ENCODE data around the gene ACTR3C. TPM values are rescaled to one million over a fixed set of nuclear protein-coding genes. Genes with fewer than 3 reads are reported as not detected.
"Not testable (repeated sequence)": the region's sequence is repeated elsewhere in the genome, so short reads cannot be mapped to it uniquely, and the experiment has no call there.

Gene ACTR3C
- total RNA-seq, 2 experiments from 2014 or later: not detected

DNA sequence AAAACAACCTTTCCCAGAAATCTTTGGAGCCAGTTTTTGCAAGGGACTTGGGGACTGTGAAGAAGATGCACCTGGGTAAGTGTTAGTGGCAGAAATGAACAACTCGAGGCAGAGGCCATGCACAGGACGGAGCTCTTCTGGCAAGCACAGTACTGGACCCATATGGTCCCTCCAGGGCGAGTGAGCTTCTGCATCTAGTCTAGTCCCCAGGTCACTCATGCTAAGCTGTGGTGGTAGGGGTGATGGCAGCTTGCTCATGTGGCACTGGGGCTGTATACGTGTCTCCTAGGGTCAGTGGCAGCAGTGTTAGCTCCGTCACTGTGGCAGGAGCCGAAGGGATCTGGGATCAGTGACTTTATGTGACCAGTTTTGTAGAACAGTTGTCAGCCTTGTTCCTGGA lies 9.5 kb downstream of the ACTR3C start:
- Histone ChIP-seq H2AFZ (ENCODE audit: low read length) (no peak overlapping the region), H3K36me3 (ENCODE audit: insufficient read depth, low read length) (no peaks in the 10 kb centered on the region), H3K4me3 (ENCODE audit: low read depth, low read length, poor library complexity, severe bottlenecking) (no peak overlapping the region), H3K27ac (ENCODE audit: low read depth, low read length, poor library complexity, severe bottlenecking) (no peak overlapping the region), H3K79me2 (ENCODE audit: insufficient read depth, low read depth, low read length) (no peaks in the 10 kb centered on the region), H3K4me1 (ENCODE audit: insufficient read depth, low read length, poor library complexity, severe bottlenecking) (no peaks in the 10 kb centered on the region), H3K9me2 (ENCODE audit: insufficient read depth, low read length) (no peaks in the 10 kb centered on the region), H4K20me1 (ENCODE audit: insufficient read depth, low read length) (no peaks in the 10 kb centered on the region), H3K4me2 (ENCODE audit: low read length) (no peak overlapping the region), H3K9me3 (ENCODE audit: low read length) (no peaks in the 10 kb centered on the region)
- intact Hi-C loops (cut with micrococcal nuclease; ENCODE audit: unreplicated experiment): no loop called here
- TF ChIP-seq, protein P1, sequence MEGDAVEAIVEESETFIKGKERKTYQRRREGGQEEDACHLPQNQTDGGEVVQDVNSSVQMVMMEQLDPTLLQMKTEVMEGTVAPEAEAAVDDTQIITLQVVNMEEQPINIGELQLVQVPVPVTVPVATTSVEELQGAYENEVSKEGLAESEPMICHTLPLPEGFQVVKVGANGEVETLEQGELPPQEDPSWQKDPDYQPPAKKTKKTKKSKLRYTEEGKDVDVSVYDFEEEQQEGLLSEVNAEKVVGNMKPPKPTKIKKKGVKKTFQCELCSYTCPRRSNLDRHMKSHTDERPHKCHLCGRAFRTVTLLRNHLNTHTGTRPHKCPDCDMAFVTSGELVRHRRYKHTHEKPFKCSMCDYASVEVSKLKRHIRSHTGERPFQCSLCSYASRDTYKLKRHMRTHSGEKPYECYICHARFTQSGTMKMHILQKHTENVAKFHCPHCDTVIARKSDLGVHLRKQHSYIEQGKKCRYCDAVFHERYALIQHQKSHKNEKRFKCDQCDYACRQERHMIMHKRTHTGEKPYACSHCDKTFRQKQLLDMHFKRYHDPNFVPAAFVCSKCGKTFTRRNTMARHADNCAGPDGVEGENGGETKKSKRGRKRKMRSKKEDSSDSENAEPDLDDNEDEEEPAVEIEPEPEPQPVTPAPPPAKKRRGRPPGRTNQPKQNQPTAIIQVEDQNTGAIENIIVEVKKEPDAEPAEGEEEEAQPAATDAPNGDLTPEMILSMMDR (conservative IDR thresholded peaks at IDR 0.05; ENCODE audit: low read length): no peak
- TF ChIP-seq EZH2phosphoT487 (IDR thresholded peaks at IDR 0.05; ENCODE audit: borderline replicate concordance, low read depth, low read length): no peak
- POLR2A ChIA-PET: no interaction called here
- DNase-seq (ENCODE audit: low spot score): no peak
- no TSS peak for BruUV-seq (replicated peaks)
- CTCF ChIA-PET (ENCODE audit: unreplicated experiment): no interaction called here

DNA sequence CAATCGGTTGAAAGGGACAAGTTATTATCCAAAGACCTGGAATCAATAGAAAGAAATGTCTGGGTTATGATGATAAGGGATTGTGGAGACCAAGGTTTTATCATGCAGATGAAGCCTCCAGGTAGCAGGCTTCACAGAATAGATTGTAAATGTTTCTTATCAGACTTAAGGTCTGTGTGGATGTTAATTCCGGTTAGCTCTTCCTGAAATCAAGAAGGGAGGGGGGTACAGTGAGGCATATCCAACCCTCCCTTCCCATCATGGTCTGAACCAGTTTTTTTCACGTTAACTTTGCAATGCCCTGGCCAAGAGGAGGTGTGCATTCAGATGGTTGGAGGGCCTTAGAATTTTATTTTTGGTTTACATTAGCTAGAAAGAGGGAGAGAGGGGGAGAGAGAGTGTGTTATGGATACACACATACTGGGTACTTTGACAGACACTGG lies 10.0 kb downstream of the ACTR3C start:
- no TSS peak for BruUV-seq (replicated peaks)
- intact Hi-C loops (cut with micrococcal nuclease; ENCODE audit: unreplicated experiment): no loop called here
- POLR2A ChIA-PET: no interaction called here

DNA sequence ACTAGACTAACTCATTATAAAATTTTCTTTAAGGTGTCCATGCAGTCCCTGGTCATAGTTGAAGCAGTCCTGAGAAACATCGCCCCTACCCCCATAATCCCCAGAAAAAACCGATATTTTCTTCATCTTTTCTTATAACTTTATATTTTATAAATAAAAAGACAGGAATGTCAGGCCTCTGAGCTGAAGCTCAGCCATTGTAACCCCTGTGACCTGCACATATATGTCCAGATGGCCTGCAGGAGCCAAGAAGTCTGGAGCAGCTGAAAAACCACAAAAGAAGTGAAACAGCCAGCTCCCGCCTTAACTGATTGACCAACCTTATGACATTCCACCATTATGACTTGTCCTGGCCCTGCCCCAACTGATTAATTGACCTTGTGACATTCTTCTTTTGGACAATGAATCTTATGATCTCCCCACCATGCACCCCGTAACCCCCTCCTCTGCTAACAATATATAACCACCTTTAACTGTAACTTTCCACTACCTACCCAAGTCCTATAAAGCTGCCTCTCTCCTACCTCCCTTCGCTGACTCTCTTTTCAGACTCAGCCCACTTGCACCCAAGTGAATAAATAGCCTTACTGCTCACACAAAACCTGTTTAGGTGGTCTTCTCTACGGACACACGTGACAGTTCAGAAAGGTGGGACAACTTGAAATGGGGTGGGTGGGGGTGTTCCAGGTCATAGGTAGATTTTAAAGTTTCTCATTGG lies 10.5 kb downstream of the ACTR3C start:
- H3K36me3 ChIP-seq (ENCODE audit: insufficient read depth, low read length); H3K4me1 ChIP-seq (ENCODE audit: insufficient read depth, low read length, poor library complexity, severe bottlenecking); H3K9me3 ChIP-seq (ENCODE audit: low read length); H3K4me2 ChIP-seq (ENCODE audit: low read length); BruUV-seq (replicated peaks); H3K79me2 ChIP-seq (ENCODE audit: insufficient read depth, low read depth, low read length); CTCF ChIA-PET (ENCODE audit: unreplicated experiment); DNase-seq (ENCODE audit: low spot score); H3K4me3 ChIP-seq (ENCODE audit: low read depth, low read length, poor library complexity, severe bottlenecking); intact Hi-C loops (cut with micrococcal nuclease; ENCODE audit: unreplicated experiment); H2AFZ ChIP-seq (ENCODE audit: low read length); H3K27ac ChIP-seq (ENCODE audit: low read depth, low read length, poor library complexity, severe bottlenecking); H4K20me1 ChIP-seq (ENCODE audit: insufficient read depth, low read length); POLR2A ChIA-PET; H3K9me2 ChIP-seq (ENCODE audit: insufficient read depth, low read length): not testable (repeated sequence)

More for the DNA sequence above, 10.0 kb downstream of the ACTR3C start:
- no peaks in the 10 kb centered on the region for H3K9me2 ChIP-seq (ENCODE audit: insufficient read depth, low read length)
- no peaks in the 10 kb centered on the region for H3K36me3 ChIP-seq (ENCODE audit: insufficient read depth, low read length)
- H3K4me2 ChIP-seq (ENCODE audit: low read length): no peak overlapping the region
- no peaks in the 10 kb centered on the region for H4K20me1 ChIP-seq (ENCODE audit: insufficient read depth, low read length)
- H3K4me1 ChIP-seq (ENCODE audit: insufficient read depth, low read length, poor library complexity, severe bottlenecking): no peaks in the 10 kb centered on the region
- CTCF ChIA-PET (ENCODE audit: unreplicated experiment): no interaction called here
- no peaks in the 10 kb centered on the region for H3K79me2 ChIP-seq (ENCODE audit: insufficient read depth, low read depth, low read length)
- DNase-seq (ENCODE audit: low spot score): no peak
- H3K9me3 ChIP-seq (ENCODE audit: low read length): no peaks in the 10 kb centered on the region
- H3K27ac ChIP-seq (ENCODE audit: low read depth, low read length, poor library complexity, severe bottlenecking): no peak overlapping the region
- H2AFZ ChIP-seq (ENCODE audit: low read length): no peak overlapping the region
- TF ChIP-seq, protein P1 (conservative IDR thresholded peaks at IDR 0.05; ENCODE audit: low read length): no peak
- no peak for TF ChIP-seq EZH2phosphoT487 (IDR thresholded peaks at IDR 0.05; ENCODE audit: borderline replicate concordance, low read depth, low read length)
- H3K4me3 ChIP-seq (ENCODE audit: low read depth, low read length, poor library complexity, severe bottlenecking): no peak overlapping the region
